Mesenchymal stem cell (in vitro differentiated cells and primary cell): ENCODE data around the gene TCF4.

Source experiments
- DNase-seq: peaks from one replicate; pipeline ENCODE4 v3.0.0-alpha.2; 2013
- H2AFZ ChIP-seq: one replicate; pipeline ENCODE4 v1.6.1; 2013; ENCODE audit warnings: low read depth, mild to moderate bottlenecking, control low read depth, inconsistent platforms, low read length, moderate library complexity
- H2AK5ac ChIP-seq: 2 replicates; pipeline ENCODE4 v1.6.1; 2013; ENCODE audit warnings: low read length, moderate library complexity, mild to moderate bottlenecking, inconsistent platforms; ENCODE audit not compliant: severe bottlenecking
- H2BK120ac ChIP-seq: one replicate; pipeline ENCODE4 v1.6.1; 2013; ENCODE audit warnings: low read depth, mild to moderate bottlenecking, inconsistent platforms, low read length, moderate library complexity
- H2BK12ac ChIP-seq, 2 experiments: one replicate each; pipeline ENCODE4 v1.6.1; 2013; ENCODE audit warnings: inconsistent platforms in 2 of 2, low read length in 2 of 2, mild to moderate bottlenecking in 2 of 2, moderate library complexity in 2 of 2, control low read depth in 1 of 2
- H2BK15ac ChIP-seq: one replicate; pipeline ENCODE4 v1.6.1; 2013; ENCODE audit warnings: mild to moderate bottlenecking, low read depth, inconsistent platforms; ENCODE audit not compliant: poor library complexity, severe bottlenecking
- H2BK5ac ChIP-seq: 2 replicates; pipeline ENCODE4 v1.6.1; 2013; ENCODE audit warnings: low read depth, mild to moderate bottlenecking, low read length, control low read depth, inconsistent platforms; ENCODE audit not compliant: poor library complexity, severe bottlenecking
- H3K14ac ChIP-seq, 2 experiments: one replicate each; pipeline ENCODE4 v1.6.1; 2013; ENCODE audit warnings: inconsistent platforms in 2 of 2, low read length in 2 of 2, control low read depth in 1 of 2, mild to moderate bottlenecking in 1 of 2, moderate library complexity in 1 of 2
- H3K18ac ChIP-seq, 2 experiments: one replicate each; pipeline ENCODE4 v1.6.1; 2013; ENCODE audit warnings: inconsistent platforms in 2 of 2, low read length in 2 of 2, control low read depth in 1 of 2, low read depth in 1 of 2, mild to moderate bottlenecking in 1 of 2
- H3K23ac ChIP-seq, 2 experiments: one replicate each; pipeline ENCODE4 v1.6.1; 2013; ENCODE audit warnings: inconsistent platforms in 2 of 2, low read length in 2 of 2, mild to moderate bottlenecking in 2 of 2, moderate library complexity in 2 of 2, control low read depth in 1 of 2
- H3K27ac ChIP-seq: 2 replicates; pipeline ENCODE4 v1.5.1; 2013; ENCODE audit warnings: mild to moderate bottlenecking, moderate library complexity, low read length, control low read depth, inconsistent platforms; ENCODE audit not compliant: poor library complexity, severe bottlenecking
- H3K27me3 ChIP-seq, 2 experiments: 2 replicates each; pipeline versions ENCODE4 v1.6.1 to v1.7.0; 2013; ENCODE audit warnings: low read length in 2 of 2, mild to moderate bottlenecking in 2 of 2, moderate library complexity in 2 of 2, control low read depth in 1 of 2, inconsistent platforms in 1 of 2; ENCODE audit not compliant: control insufficient read depth in 1 of 2, insufficient read depth in 1 of 2
- H3K36me3 ChIP-seq, 2 experiments: 2 replicates each; pipeline versions ENCODE4 v1.6.1 to v1.7.0; 2013; ENCODE audit warnings: low read length in 2 of 2, control low read depth in 1 of 2, inconsistent platforms in 1 of 2, low read depth in 1 of 2, mild to moderate bottlenecking in 1 of 2; ENCODE audit not compliant: insufficient read depth in 2 of 2, control insufficient read depth in 1 of 2
- H3K4ac ChIP-seq, 2 experiments: one replicate each; pipeline ENCODE4 v1.6.1; 2013; ENCODE audit warnings: inconsistent platforms in 2 of 2, low read length in 2 of 2, mild to moderate bottlenecking in 2 of 2, moderate library complexity in 2 of 2, control low read depth in 1 of 2, low read depth in 1 of 2
- H3K4me1 ChIP-seq: 2 replicates; pipeline ENCODE4 v1.6.1; 2013; ENCODE audit warnings: low read depth, low read length, control low read depth; ENCODE audit not compliant: control insufficient read depth, insufficient read depth
- H3K4me2 ChIP-seq: 2 replicates; pipeline ENCODE4 v1.6.1; 2013; ENCODE audit warnings: low read length, mild to moderate bottlenecking, inconsistent platforms; ENCODE audit not compliant: poor library complexity, severe bottlenecking
- H3K4me3 ChIP-seq, 2 experiments: 2 replicates each; pipeline versions ENCODE4 v1.5.1 to v1.7.0; 2013; ENCODE audit warnings: low read length in 2 of 2, mild to moderate bottlenecking in 2 of 2, control low read depth in 1 of 2, low read depth in 1 of 2; ENCODE audit not compliant: insufficient read depth in 1 of 2
- H3K79me1 ChIP-seq: replicated peaks from 2 replicates; pipeline ENCODE4 v1.6.1; 2013; ENCODE audit warnings: mild to moderate bottlenecking, control low read depth, low read length, inconsistent platforms; ENCODE audit not compliant: poor library complexity, severe bottlenecking
- H3K9ac ChIP-seq: 2 replicates; pipeline ENCODE4 v1.7.0; 2013; ENCODE audit warnings: mild to moderate bottlenecking, low read length, moderate library complexity
- H3K9me3 ChIP-seq: 2 replicates; pipeline ENCODE4 v1.7.0; 2013; ENCODE audit warnings: mild to moderate bottlenecking, low read length; ENCODE audit not compliant: control insufficient read depth
- H4K8ac ChIP-seq: one replicate; pipeline ENCODE4 v1.6.1; 2013; ENCODE audit warnings: inconsistent platforms, mild to moderate bottlenecking, low read length, moderate library complexity
- H4K91ac ChIP-seq: one replicate; pipeline ENCODE4 v1.6.1; 2013; ENCODE audit warnings: mild to moderate bottlenecking, low read length, inconsistent platforms
- WGBS: methylation state at CpG from one replicate; pipeline ENCODE4 v1.1.7; 2013; ENCODE audit warnings: mixed read lengths; 5-methylcytosine and 5-hydroxymethylcytosine counted together

The TCF4 gene

DNA sequence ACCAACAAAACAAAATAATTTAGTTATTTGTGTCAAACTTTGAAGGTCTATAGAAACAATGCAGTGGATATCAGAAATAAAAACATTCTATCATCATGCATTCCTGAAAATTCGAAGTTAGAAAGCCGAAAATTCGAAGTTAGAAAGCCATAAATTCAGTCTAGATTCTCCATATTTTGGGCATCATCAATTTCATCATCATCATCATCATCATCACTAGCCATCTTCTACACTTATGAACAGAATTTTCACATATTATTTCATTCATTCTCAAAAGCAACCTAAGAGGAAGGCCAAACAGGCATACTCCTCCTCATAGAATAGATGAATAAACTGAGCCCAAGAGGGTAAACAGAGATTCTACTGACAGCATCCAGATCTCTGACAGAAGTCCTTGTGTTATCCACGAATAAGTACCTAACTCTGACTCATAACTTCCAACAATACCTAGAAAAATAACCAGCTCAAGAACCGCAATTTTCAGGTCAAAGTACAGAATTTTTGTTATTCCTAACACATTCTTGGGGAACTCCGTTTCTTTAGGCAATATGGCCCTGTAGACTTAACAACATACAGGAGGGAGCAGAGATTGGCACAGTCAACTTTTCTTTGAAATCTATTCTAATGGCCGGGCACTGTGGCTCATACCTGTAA, 84.7 kb downstream of the TCF4 start:
- Histone ChIP-seq H2AFZ (no peak overlapping the region), H3K4me2 (no peak overlapping the region), H3K79me1 (peaks cover 21% of the 10 kb centered on the region), H3K18ac (no peak overlapping the region), H3K4me1 (no peaks in the 10 kb centered on the region), H3K9me3 (no peaks in the 10 kb centered on the region), H3K36me3 (peaks cover 0 to 3% of the 10 kb centered on the region in 2 experiments), H3K4ac (no peak overlapping the region), H2BK15ac (no peak overlapping the region), H4K91ac (no peak overlapping the region), H4K8ac (no peak overlapping the region), H3K9ac (no peak overlapping the region), H3K27ac (no peak overlapping the region), H2BK120ac (no peak overlapping the region), H3K4me3 (no peak overlapping the region), H3K14ac (no peak overlapping the region), H2BK5ac (no peak overlapping the region), H2BK12ac (no peak overlapping the region), H3K23ac (no peak overlapping the region), H2AK5ac (no peak overlapping the region), H3K27me3 (no peaks in the 10 kb centered on the region)
- no peak for DNase-seq
- WGBS: 69% methylated on average over 7 of the region's 7 CpGs

DNA sequence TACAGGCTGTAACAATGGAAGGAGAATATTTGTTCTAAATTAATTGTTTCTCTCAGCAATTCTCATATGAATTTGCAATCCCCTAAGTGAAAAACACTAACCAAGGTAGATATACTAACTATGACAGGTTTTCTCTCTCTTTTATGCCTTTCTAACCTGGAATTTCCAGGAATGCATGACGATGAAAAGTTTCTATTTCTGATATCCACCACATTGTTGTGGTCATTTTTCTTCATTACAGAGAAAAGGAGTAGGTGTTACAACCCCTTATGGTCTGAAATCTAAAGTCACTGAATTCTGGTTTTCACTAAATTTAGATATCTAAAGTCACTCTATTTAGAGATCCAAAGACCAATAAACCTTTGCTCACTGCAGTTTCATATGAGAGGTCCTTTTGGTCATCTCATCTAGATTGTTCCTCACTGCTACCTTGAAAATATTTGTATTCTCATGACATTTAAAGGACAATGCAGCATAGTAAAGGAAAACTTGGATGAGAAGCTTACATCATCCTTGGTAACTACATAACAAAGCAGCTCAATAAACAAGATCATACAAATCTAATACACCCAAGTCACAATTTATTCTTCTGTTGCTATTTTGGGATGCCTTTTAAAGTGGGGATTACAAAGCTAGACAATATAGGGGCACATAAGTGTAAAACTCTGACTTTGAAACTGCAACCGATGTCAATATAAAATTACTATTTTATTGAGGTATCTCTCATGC, 85.8 kb downstream of the TCF4 start:
- no peak overlapping the region for H3K4me2 ChIP-seq
- H3K4me3 ChIP-seq: no peak overlapping the region
- H3K27me3 ChIP-seq: no peaks in the 10 kb centered on the region
- H3K23ac ChIP-seq: no peak overlapping the region
- H2AFZ ChIP-seq: no peak overlapping the region
- WGBS: no CpG with 5 or more reads among the region's 2 CpGs
- H3K4ac ChIP-seq: no peak overlapping the region
- no peak overlapping the region for H3K18ac ChIP-seq
- no peak overlapping the region for H2BK120ac ChIP-seq
- no peak overlapping the region for H2AK5ac ChIP-seq
- H3K9me3 ChIP-seq: no peaks in the 10 kb centered on the region
- no peaks in the 10 kb centered on the region for H3K4me1 ChIP-seq
- no peak overlapping the region for H2BK5ac ChIP-seq
- DNase-seq: peak; percentile 80
- H2BK12ac ChIP-seq: no peak overlapping the region
- no peak overlapping the region for H3K14ac ChIP-seq
- H4K8ac ChIP-seq: no peak overlapping the region
- H3K36me3 ChIP-seq: peaks cover 0 to 3% of the 10 kb centered on the region in 2 experiments
- H3K9ac ChIP-seq: peak overlapping the region; percentile 51
- peaks cover 18% of the 10 kb centered on the region for H3K79me1 ChIP-seq
- no peak overlapping the region for H2BK15ac ChIP-seq
- no peak overlapping the region for H4K91ac ChIP-seq
- H3K27ac ChIP-seq: no peak overlapping the region

DNA sequence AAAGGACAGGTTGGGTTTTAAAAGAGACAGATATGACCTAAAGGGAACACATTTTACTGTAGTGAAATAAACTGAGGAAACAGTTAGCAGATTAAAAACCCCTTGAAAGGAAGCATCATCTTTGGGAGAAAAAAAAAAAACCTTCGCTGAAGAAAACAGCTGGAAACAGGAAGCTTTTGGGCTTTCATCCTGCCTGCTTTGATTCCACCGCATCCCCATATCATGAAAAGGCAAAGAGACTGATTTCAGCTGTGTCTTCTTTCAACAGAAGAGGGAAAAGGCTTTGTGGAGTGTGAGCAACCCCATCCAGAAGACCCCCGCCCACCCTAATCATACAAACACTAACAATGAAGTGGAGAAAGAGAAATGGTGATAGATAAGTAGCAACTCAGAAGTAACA, 86.4 kb downstream of the TCF4 start:
- H2BK5ac ChIP-seq: no peak overlapping the region
- peak overlapping the region; percentile 69 for H4K8ac ChIP-seq
- H3K4ac ChIP-seq: no peak overlapping the region
- no peaks in the 10 kb centered on the region for H3K27me3 ChIP-seq
- peak; percentile 50 for DNase-seq
- H2AK5ac ChIP-seq: no peak overlapping the region
- no peak overlapping the region for H3K23ac ChIP-seq
- H2BK12ac ChIP-seq: no peak overlapping the region
- H3K36me3 ChIP-seq: peaks cover 0 to 3% of the 10 kb centered on the region in 2 experiments
- H3K79me1 ChIP-seq: peaks cover 16% of the 10 kb centered on the region
- H3K4me1 ChIP-seq: no peaks in the 10 kb centered on the region
- no peak overlapping the region for H3K4me3 ChIP-seq
- H3K4me2 ChIP-seq: no peak overlapping the region
- WGBS: 0% methylated on average over 1 of the region's 3 CpGs
- H2BK120ac ChIP-seq: peak overlapping the region; percentile 89
- no peak overlapping the region for H2BK15ac ChIP-seq
- no peak overlapping the region for H3K27ac ChIP-seq
- no peak overlapping the region for H2AFZ ChIP-seq
- H4K91ac ChIP-seq: no peak overlapping the region
- H3K18ac ChIP-seq: peak overlapping the region in 1 of 2 experiments; percentile 75
- H3K9ac ChIP-seq: peak overlapping the region; percentile 51
- no peaks in the 10 kb centered on the region for H3K9me3 ChIP-seq
- no peak overlapping the region for H3K14ac ChIP-seq

DNA sequence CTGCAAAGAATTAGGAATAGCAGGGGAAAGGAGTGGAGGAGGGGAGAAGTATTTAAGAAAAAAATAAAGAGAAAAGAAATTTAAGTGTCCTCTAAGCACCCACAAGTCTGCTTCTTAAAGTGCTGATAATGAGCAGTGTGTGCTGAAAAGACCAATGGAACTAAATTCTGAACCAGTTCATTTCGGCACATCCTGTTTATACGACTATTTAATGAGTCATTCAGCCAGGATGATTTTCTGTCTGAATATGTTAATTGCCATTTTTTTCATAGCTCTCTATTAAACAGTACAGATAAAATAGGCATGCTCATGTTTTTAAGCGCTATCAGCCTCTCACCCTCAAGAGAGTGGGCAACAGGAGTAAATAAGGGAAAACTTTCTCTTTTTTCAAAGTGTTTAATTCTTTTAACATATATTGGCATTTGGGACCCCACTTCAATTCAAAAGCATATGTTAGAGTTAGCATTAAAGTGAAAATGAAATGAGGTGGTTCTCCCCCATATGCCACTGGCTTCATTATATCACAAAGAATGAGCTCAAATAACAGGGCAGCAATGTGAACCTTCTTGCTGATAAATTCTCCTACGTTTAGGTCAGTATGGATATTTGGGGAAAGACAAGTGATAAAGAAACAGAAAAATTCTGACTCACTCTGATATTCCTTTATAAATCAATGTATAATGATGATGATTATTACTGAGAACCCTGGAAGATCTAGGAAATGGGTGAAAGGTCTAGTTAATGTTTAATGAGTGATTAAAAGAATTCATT, 87.5 kb downstream of the TCF4 start:
- peak overlapping the region in 1 of 2 experiments; percentile 75 for H3K18ac ChIP-seq
- no peaks in the 10 kb centered on the region for H3K9me3 ChIP-seq
- peaks cover 0 to 3% of the 10 kb centered on the region in 2 experiments for H3K36me3 ChIP-seq
- peak; percentile 93 for DNase-seq
- no peak overlapping the region for H2AK5ac ChIP-seq
- no peak overlapping the region for H4K8ac ChIP-seq
- no peak overlapping the region for H3K4ac ChIP-seq
- H2BK15ac ChIP-seq: no peak overlapping the region
- no peak overlapping the region for H2AFZ ChIP-seq
- no peak overlapping the region for H3K23ac ChIP-seq
- H3K9ac ChIP-seq: peak overlapping the region; percentile 68
- WGBS: no CpG with 5 or more reads among the region's 4 CpGs
- H2BK120ac ChIP-seq: no peak overlapping the region
- peak overlapping the region in 1 of 2 experiments; percentile 49 for H3K4me3 ChIP-seq
- H2BK5ac ChIP-seq: no peak overlapping the region
- H3K27me3 ChIP-seq: no peaks in the 10 kb centered on the region
- H3K27ac ChIP-seq: no peak overlapping the region
- no peak overlapping the region for H3K14ac ChIP-seq
- no peak overlapping the region for H2BK12ac ChIP-seq
- H4K91ac ChIP-seq: no peak overlapping the region
- H3K4me1 ChIP-seq: no peaks in the 10 kb centered on the region
- no peak overlapping the region for H3K4me2 ChIP-seq
- H3K79me1 ChIP-seq: peaks cover 19% of the 10 kb centered on the region
